HCT116 (cell line): Measurements from ENCODE around the gene TUBA4A. TPM values are rescaled to one million over a fixed set of nuclear protein-coding genes. Genes with fewer than 3 reads are reported as not detected.

Source experiments
- ATAC-seq: fragments of 200-7000 bp; cut with Tn5 transposase; 2 replicates; pipeline ENCODE4 v1.9.1; 2020; ENCODE audit warnings: mild to moderate bottlenecking, moderate library complexity
- BruUV-seq: library from RNA; stranded (reverse); fragments of 400-500 nt; replicated peaks from 2 replicates; lab custom pipeline; 2021; lab: Mats Ljungman, UMichigan
- CTCF ChIA-PET: fragments of 300-600 bp; sonication (Branson Sonifier 250); formaldehyde crosslinking; loops from one replicate; lab custom pipeline; 2021; ENCODE audit warnings: antibody characterized with exemption; lab: Charles Lee
- POLR2A ChIA-PET: fragments of 300-600, 350-600 bp; sonication (Branson Sonifier 250); formaldehyde crosslinking; loops from one replicate; lab custom pipeline; 2021; ENCODE audit warnings: antibody characterized with exemption; lab: Charles Lee
- RAD21 ChIA-PET, 2 experiments: fragments of 300-600 bp; sonication (Branson Sonifier 250); formaldehyde crosslinking; loops; one replicate each; lab custom pipeline; 2023; ENCODE audit warnings: low total read pairs in 2 of 2; ENCODE audit not compliant: uncharacterized antibody in 2 of 2, unreplicated experiment in 2 of 2, low non-redundant PET in 1 of 2; lab: Charles Lee
- DNase-seq: peaks from one replicate; pipeline ENCODE4 v3.0.0-alpha.2; 2010; ENCODE audit warnings: low read depth, low spot score
- H2AFZ ChIP-seq: fragments of 200-600 bp; shearing (Covaris generic), sonication (generic); 2 replicates; pipeline ENCODE4 v1.6.1; 2017; ENCODE audit warnings: low read depth, mixed run types, mixed read lengths, antibody characterized with exemption, low read length; ENCODE audit not compliant: poor library complexity, severe bottlenecking
- H3K27ac ChIP-seq: 2 replicates; pipeline ENCODE4 v1.5.1; 2012; ENCODE audit warnings: low read depth, low read length
- H3K27me3 ChIP-seq: fragments of 200-600 bp; sonication (generic); 2 replicates; pipeline ENCODE4 v1.6.1; 2016; ENCODE audit warnings: mixed run types, low read length, mixed read lengths; ENCODE audit not compliant: insufficient read depth
- H3K36me3 ChIP-seq, 2 experiments: fragments of 200-500 bp in 1 of 2; fragments of 200-600 bp in 1 of 2; sonication (Bioruptor generic) in 1 of 2; sonication (generic) in 1 of 2; 2 replicates each; pipeline versions ENCODE4 v1.5.1 to v1.6.1; 2014 to 2016; ENCODE audit warnings: low read length in 2 of 2, inconsistent platforms in 1 of 2, mixed read lengths in 1 of 2, mixed run types in 1 of 2; ENCODE audit not compliant: insufficient read depth in 2 of 2, control insufficient read depth in 1 of 2
- H3K4me1 ChIP-seq, 2 experiments: fragments of 200-600 bp in 1 of 2; sonication (generic) in 1 of 2; 2 replicates each; pipeline versions ENCODE4 v1.5.1 to v1.6.1; 2012 to 2017; ENCODE audit warnings: low read length in 2 of 2, inconsistent platforms in 1 of 2, mild to moderate bottlenecking in 1 of 2, mixed read lengths in 1 of 2, mixed run types in 1 of 2, moderate library complexity in 1 of 2; ENCODE audit not compliant: insufficient read depth in 2 of 2, control insufficient read depth in 1 of 2
- H3K4me2 ChIP-seq: fragments of 200-600 bp; sonication (generic); 2 replicates; pipeline ENCODE4 v1.6.1; 2017; ENCODE audit warnings: mixed run types, low read length, mixed read lengths
- H3K4me3 ChIP-seq, 2 experiments: fragments of 200-600 bp in 1 of 2; sonication (generic) in 1 of 2; replicated peaks in 1 of 2; 2 replicates each; pipeline ENCODE4 v1.5.1; 2011 to 2016; ENCODE audit warnings: low read length in 2 of 2, control low read depth in 1 of 2, low read depth in 1 of 2, mild to moderate bottlenecking in 1 of 2, mixed read lengths in 1 of 2, mixed run types in 1 of 2
- H3K79me2 ChIP-seq: fragments of 200-600 bp; sonication (generic); 2 replicates; pipeline ENCODE4 v1.6.1; 2017; ENCODE audit warnings: mild to moderate bottlenecking, mixed run types, low read length, moderate library complexity, mixed read lengths; ENCODE audit not compliant: insufficient read depth
- H3K9ac ChIP-seq: fragments of 200-600 bp; sonication (generic); 2 replicates; pipeline ENCODE4 v1.6.1; 2016; ENCODE audit warnings: low read length, mixed read lengths
- H3K9me2 ChIP-seq: fragments of 200-600 bp; sonication (generic), shearing (Covaris generic); 2 replicates; pipeline ENCODE4 v1.6.1; 2017; ENCODE audit warnings: mixed run types, mild to moderate bottlenecking, moderate library complexity; ENCODE audit not compliant: insufficient read depth
- H3K9me3 ChIP-seq, 2 experiments: fragments of 200-500 bp in 1 of 2; fragments of 200-600 bp in 1 of 2; sonication (Bioruptor generic) in 1 of 2; sonication (generic) in 1 of 2; 2 replicates each; pipeline ENCODE4 v1.6.1; 2014 to 2017; ENCODE audit warnings: low read length in 2 of 2, mixed read lengths in 2 of 2, inconsistent platforms in 1 of 2, low read depth in 1 of 2, mild to moderate bottlenecking in 1 of 2, mixed run types in 1 of 2, moderate library complexity in 1 of 2; ENCODE audit not compliant: control insufficient read depth in 1 of 2, insufficient read depth in 1 of 2
- H4K20me1 ChIP-seq: fragments of 200-600 bp; sonication (generic), shearing (Covaris generic); 2 replicates; pipeline ENCODE4 v1.6.1; 2017; ENCODE audit warnings: mixed run types, mild to moderate bottlenecking, moderate library complexity; ENCODE audit not compliant: insufficient read depth
- CBX3 ChIP-seq: IDR thresholded peaks from 2 replicates; pipeline ENCODE4 v1.6.1; 2012; ENCODE audit warnings: low read depth
- CEBPB ChIP-seq: IDR thresholded peaks from 2 replicates; pipeline ENCODE4 v1.6.1; 2012; ENCODE audit warnings: low read depth
- CTCF ChIP-seq, 3 experiments: fragments of 200-600 bp in 1 of 3; sonication (generic) in 1 of 3; IDR thresholded peaks in 2 of 3; conservative IDR thresholded peaks in 1 of 3; 2 replicates each; pipeline ENCODE4 v1.5.1; 2012 to 2017; ENCODE audit warnings: low read depth in 2 of 3, low read length in 2 of 3, antibody characterized with exemption in 1 of 3, borderline replicate concordance in 1 of 3, control low read depth in 1 of 3, mild to moderate bottlenecking in 1 of 3, mixed read lengths in 1 of 3, mixed run types in 1 of 3, moderate library complexity in 1 of 3; ENCODE audit not compliant: insufficient read depth in 1 of 3
- EGR1 ChIP-seq: IDR thresholded peaks from 2 replicates; pipeline ENCODE4 v1.6.1; 2012; ENCODE audit warnings: low read depth
- ELF1 ChIP-seq: IDR thresholded peaks from 2 replicates; pipeline ENCODE4 v1.6.1; 2012; ENCODE audit warnings: low read depth, borderline replicate concordance
- EZH2phosphoT487 ChIP-seq: fragments of 200-600 bp; IDR thresholded peaks from 2 replicates; pipeline ENCODE4 v1.6.1; 2018; ENCODE audit warnings: antibody characterized with exemption, borderline replicate concordance
- JUND ChIP-seq: IDR thresholded peaks from 2 replicates; pipeline ENCODE4 v1.6.1; 2012
- POLR2A ChIP-seq: IDR thresholded peaks from 2 replicates; pipeline ENCODE4 v1.7.0; 2011; ENCODE audit warnings: borderline replicate concordance; ENCODE audit not compliant: insufficient read depth, insufficient read length; ENCODE audit errors: extremely low read depth
- POLR2AphosphoS5 ChIP-seq: IDR thresholded peaks from 2 replicates; pipeline ENCODE4 v1.6.1; 2011; ENCODE audit warnings: mild to moderate bottlenecking, low read depth, low read length, moderate library complexity
- RAD21 ChIP-seq: IDR thresholded peaks from 2 replicates; pipeline ENCODE4 v1.6.1; 2012; ENCODE audit warnings: low read depth, mild to moderate bottlenecking
- SIN3A ChIP-seq: IDR thresholded peaks from 2 replicates; pipeline ENCODE4 v1.6.1; 2012; ENCODE audit warnings: low read depth
- SP1 ChIP-seq: IDR thresholded peaks from 2 replicates; pipeline ENCODE4 v1.6.1; 2012; ENCODE audit warnings: low read depth
- SRF ChIP-seq: IDR thresholded peaks from 2 replicates; pipeline ENCODE4 v1.6.1; 2012; ENCODE audit warnings: low read depth
- TCF7L2 ChIP-seq: IDR thresholded peaks from 2 replicates; pipeline ENCODE4 v1.7.0; 2011; ENCODE audit warnings: borderline replicate concordance, inconsistent platforms; ENCODE audit not compliant: insufficient read depth, insufficient read length; ENCODE audit errors: extremely low read depth
- ZBTB33 ChIP-seq: IDR thresholded peaks from 2 replicates; pipeline ENCODE4 v1.6.1; 2011; ENCODE audit warnings: mild to moderate bottlenecking, low read length, moderate library complexity; ENCODE audit not compliant: insufficient replicate concordance; ENCODE audit errors: extremely low read depth
- ZNF274 ChIP-seq: fragments of 200-500 bp; sonication (Bioruptor generic); IDR thresholded peaks from 2 replicates; pipeline ENCODE4 v1.6.1; 2014; ENCODE audit warnings: mild to moderate bottlenecking, low read depth, low read length, inconsistent platforms
- intact Hi-C: fragments of 100-400 bp; cut with micrococcal nuclease; formaldehyde crosslinking; loops from 2 replicates; pipeline ENCODE4 v1.10.0; 2022
- total RNA-seq: library from RNA; stranded (reverse); gene quantifications from one replicate; pipeline ENCODE4 v1.2.1, GENCODE V29; 2021; ENCODE audit not compliant: unreplicated experiment
- TF ChIP-seq, protein P1 (sequence below): IDR thresholded peaks from 2 replicates; pipeline ENCODE4 v1.6.1; 2012
- TF ChIP-seq, protein P2 (sequence below): IDR thresholded peaks from 2 replicates; pipeline ENCODE4 v1.6.1; 2012
- TF ChIP-seq, protein P3 (sequence below): IDR thresholded peaks from 2 replicates; pipeline ENCODE4 v1.6.1; 2012; ENCODE audit warnings: low read depth

TUBA4A gene
- total RNA-seq, 1 experiment from 2014 or later, result 32.7 TPM

GRCh38 chr2:219210886-219211362 is 42.8 kb downstream of the TUBA4A start:
- CTCF ChIA-PET, result interaction anchor here (0.8 to 1.7 kb wide), 9 partner anchors 34 to 181 kb away, joined by 3 to 10 read pairs (median 4); partner anchors contain the start of genes CNPPD1 and NHEJ1
- TF ChIP-seq, protein P1, sequence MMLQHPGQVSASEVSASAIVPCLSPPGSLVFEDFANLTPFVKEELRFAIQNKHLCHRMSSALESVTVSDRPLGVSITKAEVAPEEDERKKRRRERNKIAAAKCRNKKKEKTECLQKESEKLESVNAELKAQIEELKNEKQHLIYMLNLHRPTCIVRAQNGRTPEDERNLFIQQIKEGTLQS, result no peak
- TF ChIP-seq, protein P2, sequence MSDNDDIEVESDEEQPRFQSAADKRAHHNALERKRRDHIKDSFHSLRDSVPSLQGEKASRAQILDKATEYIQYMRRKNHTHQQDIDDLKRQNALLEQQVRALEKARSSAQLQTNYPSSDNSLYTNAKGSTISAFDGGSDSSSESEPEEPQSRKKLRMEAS, result no peak
- no peak for TF ChIP-seq CTCF (IDR thresholded peaks at IDR 0.05 in 2 of 3, conservative IDR thresholded peaks at IDR 0.05 in 1 of 3; ENCODE audit: borderline replicate concordance in 1 of 3, insufficient read depth in 1 of 3, low read depth in 2 of 3, low read length in 2 of 3)
- no peak for TF ChIP-seq ELF1
- TF ChIP-seq, protein P3, sequence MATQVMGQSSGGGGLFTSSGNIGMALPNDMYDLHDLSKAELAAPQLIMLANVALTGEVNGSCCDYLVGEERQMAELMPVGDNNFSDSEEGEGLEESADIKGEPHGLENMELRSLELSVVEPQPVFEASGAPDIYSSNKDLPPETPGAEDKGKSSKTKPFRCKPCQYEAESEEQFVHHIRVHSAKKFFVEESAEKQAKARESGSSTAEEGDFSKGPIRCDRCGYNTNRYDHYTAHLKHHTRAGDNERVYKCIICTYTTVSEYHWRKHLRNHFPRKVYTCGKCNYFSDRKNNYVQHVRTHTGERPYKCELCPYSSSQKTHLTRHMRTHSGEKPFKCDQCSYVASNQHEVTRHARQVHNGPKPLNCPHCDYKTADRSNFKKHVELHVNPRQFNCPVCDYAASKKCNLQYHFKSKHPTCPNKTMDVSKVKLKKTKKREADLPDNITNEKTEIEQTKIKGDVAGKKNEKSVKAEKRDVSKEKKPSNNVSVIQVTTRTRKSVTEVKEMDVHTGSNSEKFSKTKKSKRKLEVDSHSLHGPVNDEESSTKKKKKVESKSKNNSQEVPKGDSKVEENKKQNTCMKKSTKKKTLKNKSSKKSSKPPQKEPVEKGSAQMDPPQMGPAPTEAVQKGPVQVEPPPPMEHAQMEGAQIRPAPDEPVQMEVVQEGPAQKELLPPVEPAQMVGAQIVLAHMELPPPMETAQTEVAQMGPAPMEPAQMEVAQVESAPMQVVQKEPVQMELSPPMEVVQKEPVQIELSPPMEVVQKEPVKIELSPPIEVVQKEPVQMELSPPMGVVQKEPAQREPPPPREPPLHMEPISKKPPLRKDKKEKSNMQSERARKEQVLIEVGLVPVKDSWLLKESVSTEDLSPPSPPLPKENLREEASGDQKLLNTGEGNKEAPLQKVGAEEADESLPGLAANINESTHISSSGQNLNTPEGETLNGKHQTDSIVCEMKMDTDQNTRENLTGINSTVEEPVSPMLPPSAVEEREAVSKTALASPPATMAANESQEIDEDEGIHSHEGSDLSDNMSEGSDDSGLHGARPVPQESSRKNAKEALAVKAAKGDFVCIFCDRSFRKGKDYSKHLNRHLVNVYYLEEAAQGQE, result no peak
- TF ChIP-seq TCF7L2, result no peak
- no peak for TF ChIP-seq EZH2phosphoT487
- no peak for TF ChIP-seq CEBPB
- TF ChIP-seq CBX3, result no peak
- no peak for TF ChIP-seq SIN3A
- no peak for TF ChIP-seq POLR2AphosphoS5
- no peak for TF ChIP-seq EGR1
- TF ChIP-seq ZNF274, result no peak
- no peak for TF ChIP-seq RAD21
- TF ChIP-seq JUND, result no peak
- no peak for TF ChIP-seq SP1
- TF ChIP-seq SRF, result no peak
- no peak for TF ChIP-seq ZBTB33
- no peak for TF ChIP-seq POLR2A
- Histone ChIP-seq H2AFZ (no peak overlapping the region), H3K9ac (no peak overlapping the region), H3K36me3 (peaks cover 10 to 23% of the 10 kb centered on the region in 2 experiments; a peak in 3 of 4 replicates), H3K27ac (no peak overlapping the region), H3K9me3 (no peaks in the 10 kb centered on the region), H3K9me2 (no peaks in the 10 kb centered on the region), H3K4me1 (peaks cover 9 to 15% of the 10 kb centered on the region in 2 experiments), H3K27me3 (no peaks in the 10 kb centered on the region), H3K4me2 (no peak overlapping the region), H3K4me3 (no peak overlapping the region), H4K20me1 (no peaks in the 10 kb centered on the region), H3K79me2 (no peaks in the 10 kb centered on the region)
- RAD21 ChIA-PET, result no interaction called here
- POLR2A ChIA-PET, result interaction anchor here (1.1 kb wide), 1 partner anchor 16 kb away, joined by 3 read pairs; no protein-coding TSS in a partner anchor
- no peak for DNase-seq
- ATAC-seq, result no peak
- intact Hi-C loops, result loop anchor here (2.0 kb wide), 2 partner anchors 40 to 50 kb away; partner anchors contain the start of genes NHEJ1 and SLC23A3
- no TSS peak for BruUV-seq
